SHP77 treated with DMSO at 0.1 percent for 48 hours (cell line): ENCODE results near the gene OR8D2.

ENCODE experiments used
- DNase-seq: peaks from one replicate; lab custom pipeline; 2025; lab: John Stamatoyannopoulos, UW

Gene OR8D2

DNA sequence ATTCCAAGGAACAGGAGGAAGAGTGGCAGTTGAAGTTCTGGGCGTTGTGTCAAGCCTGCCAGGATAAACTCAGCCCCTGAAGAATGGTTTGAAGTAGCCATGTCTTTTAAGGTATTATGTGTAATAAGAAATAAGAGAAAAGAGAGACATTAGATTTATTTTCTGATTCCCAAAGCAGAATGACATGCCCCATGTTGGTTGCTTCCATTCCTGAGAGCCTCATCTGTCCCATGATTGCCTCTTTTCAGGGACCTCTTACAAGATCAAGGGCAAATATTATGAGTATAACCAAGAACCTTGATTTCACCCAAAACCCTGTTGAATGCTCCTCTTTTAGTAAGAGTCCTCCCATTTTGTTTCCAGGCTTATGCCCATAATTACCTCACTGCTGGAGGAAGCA, at the start of gene OR8D2:
Gene OR8D2 (minus strand): TSS at position 101 of the 400 bp plus-strand sequence. CDS start 0 bp downstream, at position 101.
- no peak for DNase-seq

DNA sequence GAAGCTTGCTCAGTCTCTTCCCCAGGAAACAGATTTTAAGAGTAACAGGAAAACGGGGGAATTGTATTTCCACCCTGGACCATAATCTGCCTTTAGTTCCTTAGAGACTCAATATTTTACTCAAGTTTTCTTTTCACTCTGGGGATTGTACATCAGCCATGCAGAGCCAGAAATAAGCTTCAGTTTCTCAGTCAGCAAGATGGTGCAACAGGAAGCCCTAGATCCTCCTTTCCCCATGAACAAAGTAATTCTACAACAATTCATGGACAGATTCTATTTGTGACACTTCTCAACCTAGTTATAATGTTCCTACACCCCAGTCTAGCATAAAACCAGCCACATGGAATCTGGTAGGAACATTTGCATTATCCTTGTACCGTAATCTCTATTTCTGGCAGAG, 39.6 kb upstream of the OR8D2 start:
- DNase-seq = no peak

- DNase-seq = no peak
These were observed 26.4 kb upstream of the OR8D2 start for GRCh38 chr11:124346311-124346955.

- no peak for DNase-seq
These were observed 24.3 kb upstream of the OR8D2 start for GRCh38 chr11:124344346-124344745.

GRCh38 chr11:124340142-124340447, 20.1 kb upstream of the OR8D2 start:
- DNase-seq = no peak

DNA sequence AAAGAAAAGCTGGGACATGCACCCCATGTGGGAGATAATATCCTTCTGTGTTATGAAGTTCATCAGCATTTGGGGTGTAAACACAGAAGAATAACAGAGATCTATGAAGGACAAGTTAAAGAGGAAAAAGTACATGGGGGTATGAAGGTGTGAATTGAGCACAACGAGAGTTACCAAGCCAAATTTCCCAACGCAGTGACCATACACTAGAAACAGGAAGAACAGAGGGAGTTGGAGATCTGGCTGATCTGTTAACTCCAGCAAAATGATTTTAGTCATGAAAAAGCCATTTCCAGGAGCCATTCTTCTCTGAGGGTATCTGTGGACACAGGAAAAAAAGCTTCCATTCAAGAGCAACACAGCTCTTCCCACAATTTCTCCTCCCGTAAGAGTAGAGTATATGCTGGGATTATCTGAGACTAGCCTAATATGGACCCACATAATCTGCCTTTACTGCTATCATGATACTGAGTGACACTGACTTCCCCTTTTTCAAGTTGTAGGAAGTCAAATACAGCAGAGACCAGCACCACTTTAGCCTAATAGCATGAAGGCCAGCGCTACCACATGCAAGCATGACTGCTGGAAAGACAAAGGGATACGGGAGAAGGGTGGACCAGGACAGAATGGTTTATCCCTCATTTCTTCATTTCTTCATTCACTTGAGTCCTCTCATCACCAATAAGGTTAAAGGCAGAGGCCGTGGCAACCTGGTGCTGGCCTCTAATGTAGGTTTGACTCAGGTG, 19.6 kb upstream of the OR8D2 start:
- no peak for DNase-seq

DNA sequence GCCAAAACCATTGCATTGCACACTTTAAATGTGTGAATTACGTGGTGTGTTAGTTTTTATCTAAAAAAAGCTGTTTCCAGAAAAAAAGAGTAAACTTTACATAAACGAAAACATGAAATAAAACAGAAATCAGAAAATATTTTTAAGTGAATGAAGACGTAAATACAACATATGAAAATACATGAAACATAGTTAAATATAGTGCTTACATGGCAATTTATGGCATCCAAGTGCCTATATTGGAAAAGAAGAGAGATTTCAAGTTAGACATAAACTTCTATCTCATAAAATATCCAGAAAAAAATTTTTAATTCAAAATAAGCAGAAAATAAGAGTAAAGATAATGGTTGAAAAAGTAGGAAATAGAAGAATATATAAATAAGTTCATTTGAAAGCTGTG, 11.9 kb upstream of the OR8D2 start:
- no peak for DNase-seq

DNA sequence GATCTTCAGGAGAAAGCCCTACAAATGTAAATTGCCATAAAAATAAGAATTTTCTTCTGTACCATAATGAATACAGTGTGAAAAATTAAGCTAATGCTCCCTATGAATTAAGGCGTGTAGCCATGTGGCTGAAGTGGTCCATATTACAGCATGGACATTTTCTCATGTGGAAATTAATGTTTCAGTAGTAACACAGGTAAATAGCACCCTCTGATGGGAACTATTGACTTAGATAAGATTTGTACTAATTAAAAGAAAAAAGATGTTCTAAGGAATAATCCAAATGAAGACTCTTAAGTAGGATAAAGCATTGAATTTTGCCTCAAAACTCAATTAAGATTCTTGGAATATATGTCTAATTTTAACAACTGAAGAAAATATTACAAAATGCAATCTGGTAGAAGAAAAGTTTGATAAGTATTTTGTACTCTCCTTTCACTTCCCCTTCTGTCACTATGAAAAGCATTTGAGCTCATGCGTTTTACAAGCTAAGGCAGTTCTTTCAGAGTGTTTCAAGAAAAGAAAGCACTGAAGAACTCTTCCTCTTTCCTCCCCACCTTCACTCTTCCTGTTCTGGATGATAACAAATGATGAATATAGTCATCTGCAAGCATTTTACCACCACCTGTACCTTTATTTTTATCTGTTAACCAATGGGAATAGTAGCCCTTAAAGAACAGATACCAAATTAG, 9.9 kb upstream of the OR8D2 start:
- no peak for DNase-seq

- no peak for DNase-seq
These were observed 7.8 kb upstream of the OR8D2 start for GRCh38 chr11:124327775-124328174.

- no peak for DNase-seq
These were observed 2.4 kb upstream of the OR8D2 start for GRCh38 chr11:124322356-124322755.

DNA sequence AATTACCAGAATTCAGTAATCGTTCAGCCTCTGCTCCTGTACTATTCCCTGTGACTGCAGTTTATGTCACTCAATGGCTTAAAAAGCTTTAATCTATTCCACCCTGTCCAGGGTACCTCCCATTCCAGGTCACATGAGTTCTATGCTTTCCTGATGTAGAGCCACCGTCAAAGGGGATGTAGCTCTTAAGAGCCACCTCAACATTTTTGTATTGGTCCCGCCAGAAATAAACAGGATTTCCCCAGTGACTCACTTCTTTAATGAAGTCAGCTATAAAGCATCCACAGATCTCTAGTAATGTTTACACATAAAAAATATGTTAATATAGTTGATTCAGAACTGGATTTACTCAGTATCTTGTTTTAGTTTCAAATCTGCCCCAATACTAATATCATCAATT, 4.9 kb downstream of the OR8D2 start:
- no peak for DNase-seq

DNA sequence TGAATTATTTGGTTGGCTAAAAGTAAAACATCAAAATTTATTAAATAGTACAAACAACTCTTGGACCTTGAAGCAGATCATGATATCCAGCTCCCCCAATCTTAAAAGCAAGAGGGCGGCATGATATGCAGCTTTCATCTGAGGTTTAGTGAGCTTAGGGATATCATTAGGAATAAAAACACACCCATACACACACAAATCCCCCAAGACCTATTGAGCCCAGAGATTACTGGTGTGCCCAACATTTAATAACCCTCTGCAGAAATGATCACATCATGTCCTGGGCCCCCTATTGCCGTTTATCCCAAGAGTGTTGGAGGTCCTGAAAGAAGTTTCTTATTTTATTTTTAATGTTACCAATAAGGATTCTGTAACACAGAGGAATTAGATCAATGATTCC, 6.1 kb downstream of the OR8D2 start, which contains the start of gene OR8D1:
Gene OR8D1 (minus strand): TSS at position 101 of the 400 bp plus-strand sequence. CDS start 3,183 bp downstream, outside the sequence.
- no peak for DNase-seq

- DNase-seq = no peak
These were observed 6.9 kb downstream of the OR8D2 start for GRCh38 chr11:124313131-124313530.

DNA sequence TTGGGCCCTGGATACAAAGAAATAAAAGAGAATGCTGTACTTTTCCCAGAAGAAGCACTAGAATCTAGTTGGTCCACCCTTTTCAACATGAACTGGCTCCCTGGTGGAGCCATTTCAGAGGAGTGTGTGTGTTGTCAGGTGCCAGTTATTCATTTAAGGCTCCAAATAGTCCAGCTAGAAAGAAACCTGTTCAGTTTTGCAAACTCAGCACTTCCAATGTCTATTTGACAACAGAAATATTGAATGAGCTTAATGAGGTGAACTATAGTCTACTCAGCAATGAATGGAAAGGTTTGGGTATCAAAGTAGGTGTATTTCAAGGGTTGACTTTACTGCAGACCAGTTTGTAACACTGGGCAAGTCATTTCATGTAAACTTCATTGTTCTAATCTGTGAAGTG, 8.3 kb downstream of the OR8D2 start:
- no peak for DNase-seq

- DNase-seq = no peak
These were observed 8.7 kb downstream of the OR8D2 start for GRCh38 chr11:124311269-124311668.

- DNase-seq = no peak
These were observed 9.3 kb downstream of the OR8D2 start for GRCh38 chr11:124310721-124311120.

DNA sequence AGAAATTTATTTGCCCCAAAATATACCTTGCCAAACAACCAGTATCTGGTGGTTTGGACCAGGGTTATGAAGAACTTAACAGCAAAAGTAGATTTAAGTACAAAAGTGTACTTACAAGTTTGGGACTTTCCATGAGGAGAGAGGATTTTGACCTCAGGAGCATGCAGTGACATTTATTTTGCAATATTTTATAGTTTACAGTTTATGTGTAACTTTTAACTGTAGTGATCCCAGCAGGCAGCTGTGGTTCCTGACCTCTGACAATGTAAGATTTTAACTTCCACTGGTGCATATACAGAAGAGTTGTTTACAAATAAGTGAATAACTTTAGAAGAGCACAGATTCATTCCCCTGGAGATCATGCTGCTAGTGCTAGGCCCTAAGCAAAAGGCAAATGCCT, 12.9 kb downstream of the OR8D2 start:
- no peak for DNase-seq

DNA sequence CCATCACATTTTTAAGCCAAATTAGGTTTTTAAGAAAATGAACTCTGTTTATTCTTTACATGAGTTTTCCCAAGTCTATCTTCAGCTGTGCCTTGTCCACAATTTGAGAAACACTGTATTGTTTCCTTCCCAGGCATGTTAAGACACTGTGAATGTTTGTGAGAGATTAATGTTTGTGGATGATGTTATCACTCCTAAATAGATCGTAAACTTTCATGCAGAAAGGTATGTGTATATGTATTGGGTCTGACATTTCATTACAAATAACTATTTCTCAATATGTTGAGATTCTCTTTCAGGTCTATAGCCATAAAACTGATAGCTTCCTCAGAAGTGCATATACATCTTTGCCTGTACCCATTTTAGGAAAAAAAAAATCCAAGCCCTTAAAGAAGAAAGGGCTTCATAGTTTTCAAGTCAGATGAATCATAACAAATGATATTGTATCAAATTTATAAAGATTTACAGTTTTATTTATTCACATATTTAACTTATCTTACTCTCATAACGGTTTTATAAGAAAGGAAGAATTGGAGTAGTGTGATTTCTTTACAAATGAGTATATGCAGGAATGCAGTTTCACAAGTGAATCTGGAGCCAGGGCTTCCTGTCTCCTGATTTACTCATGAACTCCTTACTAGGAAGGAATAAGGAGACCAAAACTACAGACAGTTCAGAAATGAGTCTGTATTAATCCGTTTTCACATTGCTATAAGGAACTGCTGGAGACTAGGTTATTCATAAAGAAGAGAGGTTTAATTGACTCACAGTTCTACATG, 17.5 kb downstream of the OR8D2 start:
- no peak for DNase-seq

DNA sequence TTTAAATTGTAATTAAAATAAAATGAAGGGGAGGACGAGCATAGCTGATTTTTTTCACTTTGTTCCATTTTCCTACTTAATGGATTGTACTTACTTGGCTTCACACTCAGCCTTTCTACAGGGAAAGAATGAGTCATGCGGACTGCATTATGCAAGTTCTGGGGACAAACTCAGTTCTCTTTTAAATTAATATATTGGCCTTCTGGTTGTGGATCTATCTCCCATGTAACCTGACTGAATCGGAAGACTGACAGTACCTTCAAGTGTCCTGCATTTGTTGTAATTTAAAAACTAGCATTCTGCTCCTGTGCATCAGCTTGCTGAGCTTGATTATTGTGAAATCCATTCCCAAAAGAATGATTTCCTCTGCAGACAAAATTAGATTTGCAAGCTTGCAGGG, 18.4 kb downstream of the OR8D2 start:
- DNase-seq = no peak

DNA sequence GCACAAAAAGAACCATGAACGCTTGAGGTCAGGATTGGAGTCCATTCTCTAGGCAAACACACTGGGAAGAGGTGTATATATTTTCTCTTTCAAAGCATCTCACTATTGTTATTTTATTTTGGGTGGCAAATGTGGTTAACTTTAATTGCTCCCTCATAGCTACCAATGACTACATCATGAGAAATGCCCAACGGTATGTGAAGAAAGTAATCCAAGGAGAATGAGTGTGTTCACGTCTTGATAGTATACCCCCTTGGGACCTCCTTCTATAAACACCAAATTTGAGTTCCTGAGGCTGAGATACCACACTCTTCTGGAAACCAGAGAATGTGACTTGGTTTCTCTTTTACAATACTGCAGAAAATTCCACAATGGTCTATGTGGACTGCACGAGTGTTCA, 22.1 kb downstream of the OR8D2 start:
- no peak for DNase-seq

DNA sequence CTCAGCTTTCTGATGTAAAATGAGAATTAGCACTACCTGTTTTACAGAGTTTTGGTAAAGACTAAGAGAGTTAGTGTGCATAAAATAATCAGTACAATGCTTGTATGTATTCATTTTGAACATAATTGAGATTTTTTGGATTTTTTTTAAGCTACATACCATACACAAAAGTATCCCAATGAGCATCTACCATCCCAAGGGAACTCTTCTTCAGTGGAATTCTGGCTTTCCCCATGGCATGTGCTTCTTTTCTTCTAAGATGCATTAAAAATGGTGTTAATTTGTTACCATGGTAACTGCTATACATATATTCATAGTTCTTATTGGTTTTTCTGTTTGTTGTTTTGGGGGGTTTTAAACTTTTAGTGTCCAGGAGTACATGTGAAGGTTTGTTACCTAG, 24.0 kb downstream of the OR8D2 start:
- no peak for DNase-seq

GRCh38 chr11:124294687-124295086, 25.3 kb downstream of the OR8D2 start:
- no peak for DNase-seq
